ENCODE measurements around the gene UBLCP1.

The UBLCP1 gene

GRCh38 chr5:159310511-159310910, 47.4 kb downstream of the UBLCP1 start:
- no peak for DNase-seq (ENCODE audit: low read depth in 2 of 2, low spot score in 1 of 2)

GRCh38 chr5:159311063-159311462, 48.0 kb downstream of the UBLCP1 start:
- DNase-seq (ENCODE audit: low read depth in 2 of 2, low spot score in 1 of 2), result no peak

GRCh38 chr5:159313197-159313596, 50.1 kb downstream of the UBLCP1 start:
- DNase-seq (ENCODE audit: low read depth in 2 of 2, low spot score in 1 of 2), result no peak

GRCh38 chr5:159316519-159317383, 53.7 kb downstream of the UBLCP1 start:
- peak in 1 of 2 donors; percentile 14 for DNase-seq (ENCODE audit: low read depth in 2 of 2, low spot score in 1 of 2)

GRCh38 chr5:159317849-159318248, 54.8 kb downstream of the UBLCP1 start:
- no peak for DNase-seq (ENCODE audit: low read depth in 2 of 2, low spot score in 1 of 2)

- no peak for DNase-seq (ENCODE audit: low read depth in 2 of 2, low spot score in 1 of 2)
These were observed 55.4 kb downstream of the UBLCP1 start for GRCh38 chr5:159318448-159318847.

- DNase-seq (ENCODE audit: low read depth in 2 of 2, low spot score in 1 of 2), result no peak
These were observed 56.3 kb downstream of the UBLCP1 start for GRCh38 chr5:159319363-159319762.

- no peak for DNase-seq (ENCODE audit: low read depth in 2 of 2, low spot score in 1 of 2)
These were observed 56.7 kb downstream of the UBLCP1 start for GRCh38 chr5:159319832-159320231.

GRCh38 chr5:159322180-159322579, 59.1 kb downstream of the UBLCP1 start:
- DNase-seq (ENCODE audit: low read depth in 2 of 2, low spot score in 1 of 2), result no peak

- DNase-seq (ENCODE audit: low read depth in 2 of 2, low spot score in 1 of 2), result no peak
These were observed 61.1 kb downstream of the UBLCP1 start for GRCh38 chr5:159324102-159324755.

- no peak for DNase-seq (ENCODE audit: low read depth in 2 of 2, low spot score in 1 of 2)
These were observed 61.9 kb downstream of the UBLCP1 start for GRCh38 chr5:159324986-159325385.

GRCh38 chr5:159330131-159330800, 67.2 kb downstream of the UBLCP1 start, which contains the start of gene IL12B:
IL12B (minus strand) TSS chr5:159330487; CDS start chr5:159326782, 3,705 bp downstream.
- no peak for DNase-seq (ENCODE audit: low read depth in 2 of 2, low spot score in 1 of 2)

GRCh38 chr5:159331093-159331973, 68.2 kb downstream of the UBLCP1 start:
- DNase-seq (ENCODE audit: low read depth in 2 of 2, low spot score in 1 of 2), result peak; percentile 47 to 66

GRCh38 chr5:159332800-159333544, 69.9 kb downstream of the UBLCP1 start:
- DNase-seq (ENCODE audit: low read depth in 2 of 2, low spot score in 1 of 2), result no peak

- DNase-seq (ENCODE audit: low read depth in 2 of 2, low spot score in 1 of 2), result no peak
These were observed 70.4 kb downstream of the UBLCP1 start for GRCh38 chr5:159333545-159333925.
